PC-3 (cell line): Measurements from ENCODE around the gene ZSWIM4. TPM values are rescaled to one million over a fixed set of nuclear protein-coding genes. Genes with fewer than 3 reads are reported as not detected.

Experiments
- ATAC-seq: fragments of 200-7000 bp; cut with Tn5 transposase; 2 replicates; pipeline ENCODE4 v1.9.1; 2020; ENCODE audit warnings: mild to moderate bottlenecking, moderate library complexity
- BruUV-seq: library from RNA; stranded (reverse); fragments of 400-500 nt; replicated peaks from 2 replicates; lab custom pipeline; 2021; lab: Mats Ljungman, UMichigan
- CTCF ChIA-PET: fragments of 300-600 bp; sonication (Branson Sonifier 250); formaldehyde crosslinking; loops from one replicate; lab custom pipeline; 2022; ENCODE audit warnings: antibody characterized with exemption; lab: Charles Lee
- POLR2A ChIA-PET: fragments of 300-600 bp; sonication (Branson Sonifier 250); formaldehyde crosslinking; loops from one replicate; lab custom pipeline; 2022; ENCODE audit warnings: antibody characterized with exemption; ENCODE audit not compliant: unreplicated experiment; lab: Charles Lee
- DNase-seq: peaks from one replicate; pipeline ENCODE4 v3.0.0-alpha.2; 2015
- H2AFZ ChIP-seq: fragments of 300-600 bp; sonication (generic); 2 replicates; pipeline ENCODE4 v1.6.0; 2016; ENCODE audit warnings: antibody characterized with exemption, low read length
- H3F3A ChIP-seq: fragments of 300-600 bp; sonication (generic); one replicate; pipeline ENCODE4 v1.6.0; 2017; ENCODE audit warnings: antibody characterized with exemption, low read length, control low read depth, mild to moderate bottlenecking; ENCODE audit not compliant: unreplicated experiment
- H3K27ac ChIP-seq: fragments of 300-600 bp; sonication (generic); 2 replicates; pipeline ENCODE4 v1.5.1; 2016; ENCODE audit warnings: mild to moderate bottlenecking, low read length
- H3K27me3 ChIP-seq: fragments of 300-600 bp; sonication (generic); 2 replicates; pipeline ENCODE4 v1.6.1; 2016; ENCODE audit warnings: low read length, mixed read lengths
- H3K36me3 ChIP-seq: fragments of 300-600 bp; sonication (generic); 2 replicates; pipeline ENCODE4 v1.6.1; 2016; ENCODE audit warnings: low read depth, mixed run types, low read length, mixed read lengths
- H3K4me1 ChIP-seq: fragments of 300-600 bp; sonication (generic); 2 replicates; pipeline ENCODE4 v1.5.1; 2016; ENCODE audit warnings: low read length; ENCODE audit not compliant: insufficient read depth
- H3K4me2 ChIP-seq: fragments of 300-600 bp; sonication (generic); 2 replicates; pipeline ENCODE4 v1.6.0; 2016; ENCODE audit warnings: low read length
- H3K4me3 ChIP-seq: fragments of 300-600 bp; sonication (generic); 2 replicates; pipeline ENCODE4 v1.5.1; 2016; ENCODE audit warnings: mild to moderate bottlenecking, low read length, mixed read lengths
- H3K79me2 ChIP-seq: fragments of 300-600 bp; sonication (generic); 2 replicates; pipeline ENCODE4 v1.6.1; 2017; ENCODE audit warnings: low read length, mixed read lengths
- H3K9ac ChIP-seq: fragments of 300-600 bp; sonication (generic); 2 replicates; pipeline ENCODE4 v1.6.0; 2016; ENCODE audit warnings: mild to moderate bottlenecking, low read length
- H3K9me2 ChIP-seq: fragments of 300-600 bp; sonication (generic); replicated peaks from 2 replicates; pipeline ENCODE4 v1.6.1; 2016; ENCODE audit warnings: mixed run types, low read length, mixed read lengths
- H3K9me3 ChIP-seq: fragments of 300-600 bp; sonication (generic); 2 replicates; pipeline ENCODE4 v1.6.1; 2016; ENCODE audit warnings: low read length, mixed read lengths
- H4K20me1 ChIP-seq: fragments of 300-600 bp; sonication (generic); 2 replicates; pipeline ENCODE4 v1.6.1; 2016; ENCODE audit warnings: low read length, mixed read lengths
- EZH2 ChIP-seq: fragments of 300-600 bp; sonication (generic); IDR thresholded peaks from one replicate; pipeline ENCODE4 v1.6.1; 2017; ENCODE audit warnings: antibody characterized with exemption, mild to moderate bottlenecking, low read length; ENCODE audit not compliant: unreplicated experiment
- EZH2phosphoT487 ChIP-seq: fragments of 300-600 bp; sonication (generic); IDR thresholded peaks from 2 replicates; pipeline ENCODE4 v1.6.1; 2018; ENCODE audit warnings: mild to moderate bottlenecking, antibody characterized with exemption, low read length, borderline replicate concordance
- intact Hi-C: fragments of 100-400 bp; cut with micrococcal nuclease; formaldehyde crosslinking; loops from 2 replicates; pipeline ENCODE4 v1.9.0; 2023
- total RNA-seq: library from RNA; depleted of rRNA; stranded (reverse); fragments of >200 nt; gene quantifications from 2 replicates; pipeline ENCODE4 v1.2.3, GENCODE V29; 2014
- TF ChIP-seq, protein P1 (sequence below): fragments of 300-600 bp; sonication (generic); conservative IDR thresholded peaks from 2 replicates; pipeline ENCODE4 v1.5.1; 2017; ENCODE audit warnings: antibody characterized with exemption, low read depth, mild to moderate bottlenecking, low read length

ZSWIM4 gene
- total RNA-seq, 1 experiment from 2014 or later, result 8.0 TPM

- no TSS peak for BruUV-seq
- H3K27me3 ChIP-seq, result no peaks in the 10 kb centered on the region
- peaks cover 44% of the 10 kb centered on the region for H4K20me1 ChIP-seq
- peak; percentile 94 for DNase-seq
- peak overlapping the region; percentile 82 for H3K4me3 ChIP-seq
- H3K27ac ChIP-seq, result peak overlapping the region; percentile 96
- H3K9ac ChIP-seq, result peak overlapping the region; percentile 93
- ChIA-PET POLR2A (interaction anchor here (0.5 to 1.6 kb wide), 10 partner anchors 10 to 543 kb away, joined by 3 to 35 read pairs (median 8); partner anchors contain the start of gene MRI1), CTCF (interaction anchor here (2.0 kb wide), 1 partner anchor 23 kb away, joined by 11 read pairs; no protein-coding TSS in a partner anchor)
- peak overlapping the region; percentile 94 for H3K4me2 ChIP-seq
- peak; percentile 25 for ATAC-seq
- peaks cover 83% of the 10 kb centered on the region for H3K79me2 ChIP-seq
- H3K9me3 ChIP-seq, result no peaks in the 10 kb centered on the region
- H2AFZ ChIP-seq, result no peak overlapping the region
- no peaks in the 10 kb centered on the region for H3K9me2 ChIP-seq
- peaks cover 39% of the 10 kb centered on the region for H3K36me3 ChIP-seq
- intact Hi-C loops, result loop anchor here (10.0 kb wide), 1 partner anchor 675 kb away; no protein-coding TSS in a partner anchor
- TF ChIP-seq, protein P1, sequence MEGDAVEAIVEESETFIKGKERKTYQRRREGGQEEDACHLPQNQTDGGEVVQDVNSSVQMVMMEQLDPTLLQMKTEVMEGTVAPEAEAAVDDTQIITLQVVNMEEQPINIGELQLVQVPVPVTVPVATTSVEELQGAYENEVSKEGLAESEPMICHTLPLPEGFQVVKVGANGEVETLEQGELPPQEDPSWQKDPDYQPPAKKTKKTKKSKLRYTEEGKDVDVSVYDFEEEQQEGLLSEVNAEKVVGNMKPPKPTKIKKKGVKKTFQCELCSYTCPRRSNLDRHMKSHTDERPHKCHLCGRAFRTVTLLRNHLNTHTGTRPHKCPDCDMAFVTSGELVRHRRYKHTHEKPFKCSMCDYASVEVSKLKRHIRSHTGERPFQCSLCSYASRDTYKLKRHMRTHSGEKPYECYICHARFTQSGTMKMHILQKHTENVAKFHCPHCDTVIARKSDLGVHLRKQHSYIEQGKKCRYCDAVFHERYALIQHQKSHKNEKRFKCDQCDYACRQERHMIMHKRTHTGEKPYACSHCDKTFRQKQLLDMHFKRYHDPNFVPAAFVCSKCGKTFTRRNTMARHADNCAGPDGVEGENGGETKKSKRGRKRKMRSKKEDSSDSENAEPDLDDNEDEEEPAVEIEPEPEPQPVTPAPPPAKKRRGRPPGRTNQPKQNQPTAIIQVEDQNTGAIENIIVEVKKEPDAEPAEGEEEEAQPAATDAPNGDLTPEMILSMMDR, result no peak
- TF ChIP-seq EZH2 (no peak), EZH2phosphoT487 (no peak)
- H3K4me1 ChIP-seq, result peaks cover 72% of the 10 kb centered on the region
- peaks cover 30% of the 10 kb centered on the region for H3F3A ChIP-seq
Measured at GRCh38 chr19:13839130-13839937, 44.1 kb downstream of the ZSWIM4 start.

- BruUV-seq, result no TSS peak
- ChIA-PET CTCF (interaction anchor here (0.6 to 2.0 kb wide), 2 partner anchors 22 to 42 kb away, joined by 3 to 11 read pairs; no protein-coding TSS in a partner anchor), POLR2A (interaction anchor here (0.6 to 1.6 kb wide), 8 partner anchors 9 to 542 kb away, joined by 3 to 35 read pairs (median 12); no protein-coding TSS in a partner anchor)
- no peak for ATAC-seq
- no peak overlapping the region for H2AFZ ChIP-seq
- peak overlapping the region; percentile 93 for H3K9ac ChIP-seq
- peak overlapping the region; percentile 82 for H3K4me3 ChIP-seq
- H3K36me3 ChIP-seq, result peaks cover 39% of the 10 kb centered on the region
- peaks cover 66% of the 10 kb centered on the region for H3K4me1 ChIP-seq
- TF ChIP-seq EZH2phosphoT487 (no peak), EZH2 (no peak)
- TF ChIP-seq, protein P1, result no peak
- H4K20me1 ChIP-seq, result peaks cover 44% of the 10 kb centered on the region
- no peaks in the 10 kb centered on the region for H3K9me3 ChIP-seq
- H3K9me2 ChIP-seq, result no peaks in the 10 kb centered on the region
- peaks cover 83% of the 10 kb centered on the region for H3K79me2 ChIP-seq
- peak overlapping the region; percentile 94 for H3K4me2 ChIP-seq
- H3F3A ChIP-seq, result peaks cover 30% of the 10 kb centered on the region
- DNase-seq, result no peak
- intact Hi-C loops, result loop anchor here (1.0 to 10.0 kb wide), 3 partner anchors 22 to 675 kb away; no protein-coding TSS in a partner anchor
- no peaks in the 10 kb centered on the region for H3K27me3 ChIP-seq
- H3K27ac ChIP-seq, result peak overlapping the region; percentile 96
Measured at GRCh38 chr19:13839938-13840304, 44.7 kb downstream of the ZSWIM4 start.
